Endodermal cell (in vitro differentiated cells): ENCODE results near the gene HAVCR1. TPM values are rescaled to one million over a fixed set of nuclear protein-coding genes. Genes with fewer than 3 reads are reported as not detected.

Experiments used
- DNase-seq: peaks from one replicate; pipeline ENCODE4 v3.0.0-alpha.2; 2017
- H3K27ac ChIP-seq: 2 replicates; pipeline ENCODE4 v1.5.1; 2013; ENCODE audit warnings: mild to moderate bottlenecking, low read depth, low read length, moderate library complexity
- H3K27me3 ChIP-seq: 2 replicates; pipeline ENCODE4 v1.6.1; 2013; ENCODE audit warnings: mild to moderate bottlenecking, low read length, moderate library complexity; ENCODE audit not compliant: insufficient read depth, control insufficient read depth, poor library complexity, severe bottlenecking
- H3K36me3 ChIP-seq: 2 replicates; pipeline ENCODE4 v1.7.0; 2013; ENCODE audit warnings: mild to moderate bottlenecking, low read length, moderate library complexity; ENCODE audit not compliant: control insufficient read depth, insufficient read depth
- H3K4me1 ChIP-seq: one replicate; pipeline ENCODE4 v1.7.0; 2013; ENCODE audit warnings: low read length; ENCODE audit not compliant: control insufficient read depth, insufficient read depth
- H3K4me3 ChIP-seq: 2 replicates; pipeline ENCODE4 v1.5.1; 2013; ENCODE audit warnings: mild to moderate bottlenecking, low read length, moderate library complexity
- H3K9ac ChIP-seq: 2 replicates; pipeline ENCODE4 v1.6.1; 2013; ENCODE audit warnings: mild to moderate bottlenecking, low read length, moderate library complexity; ENCODE audit not compliant: poor library complexity, severe bottlenecking; ENCODE audit errors: extremely low read depth
- H3K9me3 ChIP-seq: 2 replicates; pipeline ENCODE4 v1.6.1; 2013; ENCODE audit warnings: mild to moderate bottlenecking, low read length, moderate library complexity; ENCODE audit not compliant: control insufficient read depth
- H3K27ac Mint-ChIP-seq: 2 replicates; pipeline ENCODE4 v1.8.0; 2020; ENCODE audit warnings: mixed read lengths
- H3K27me3 Mint-ChIP-seq: 2 replicates; pipeline ENCODE4 v1.8.0; 2021; ENCODE audit warnings: mild to moderate bottlenecking, mixed read lengths; ENCODE audit not compliant: insufficient read depth
- H3K36me3 Mint-ChIP-seq: 2 replicates; pipeline ENCODE4 v1.8.0; 2020; ENCODE audit warnings: low read depth, mixed read lengths
- H3K4me1 Mint-ChIP-seq: 2 replicates; pipeline ENCODE4 v1.8.0; 2020; ENCODE audit warnings: mixed read lengths
- H3K4me3 Mint-ChIP-seq: 2 replicates; pipeline ENCODE4 v1.8.0; 2020; ENCODE audit warnings: mild to moderate bottlenecking, moderate library complexity, mixed read lengths
- H3K9me3 Mint-ChIP-seq: 2 replicates; pipeline ENCODE4 v1.8.0; 2020; ENCODE audit warnings: mild to moderate bottlenecking, mixed read lengths
- WGBS, 2 experiments: methylation state at CpG; one replicate each; pipeline versions ENCODE4 v1.1.5 to v1.1.7; 2013; ENCODE audit warnings: missing lambda C conversion rate in 2 of 2, mixed read lengths in 1 of 2; ENCODE audit not compliant: insufficient coverage in 1 of 2, insufficient read length in 1 of 2; 5-methylcytosine and 5-hydroxymethylcytosine counted together
- total RNA-seq, 2 donors: library from RNA; stranded (reverse); fragmentation: NEBNext Ultra II Directional in 1 of 2; extraction: Animal tissue kit (Norgen Biotek cat#: 25700) in 1 of 2; gene quantifications; 2 replicates in 1 of 2; 3 replicates in 1 of 2; pipeline ENCODE4 v1.2.1, GENCODE V29; 2021
- TF ChIP-seq, protein P1 (sequence below): fragments of 200-600 bp; sonication (generic); conservative IDR thresholded peaks from 2 replicates; pipeline ENCODE4 v1.5.0; 2021; ENCODE audit warnings: antibody characterized with exemption, mild to moderate bottlenecking

Gene HAVCR1
- total RNA-seq, 2 donors from 2014 or later: 0.59 to 0.60 TPM

DNA sequence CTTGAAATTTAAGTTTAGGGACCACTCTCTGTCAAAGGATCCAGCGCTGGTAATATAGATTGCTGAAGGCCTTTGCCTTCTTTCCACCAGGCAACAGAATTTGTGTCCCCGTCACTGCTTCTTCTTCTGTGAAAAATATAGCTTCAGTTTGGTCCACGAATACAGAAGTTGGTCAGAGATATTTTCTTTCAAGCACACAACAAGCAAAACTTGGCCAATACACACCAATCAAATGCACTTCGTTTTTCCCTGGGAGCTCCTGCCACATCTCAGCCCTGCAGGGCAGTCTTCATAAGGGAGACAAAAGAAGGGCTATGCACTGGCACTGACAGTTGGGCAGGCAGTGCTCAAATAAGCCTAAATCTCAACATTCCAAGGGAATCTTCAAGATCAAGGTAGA lies 27.0 kb upstream of the HAVCR1 start:
- no peak for DNase-seq
- H3K4me3 ChIP-seq: no peak overlapping the region
- TF ChIP-seq, protein P1, sequence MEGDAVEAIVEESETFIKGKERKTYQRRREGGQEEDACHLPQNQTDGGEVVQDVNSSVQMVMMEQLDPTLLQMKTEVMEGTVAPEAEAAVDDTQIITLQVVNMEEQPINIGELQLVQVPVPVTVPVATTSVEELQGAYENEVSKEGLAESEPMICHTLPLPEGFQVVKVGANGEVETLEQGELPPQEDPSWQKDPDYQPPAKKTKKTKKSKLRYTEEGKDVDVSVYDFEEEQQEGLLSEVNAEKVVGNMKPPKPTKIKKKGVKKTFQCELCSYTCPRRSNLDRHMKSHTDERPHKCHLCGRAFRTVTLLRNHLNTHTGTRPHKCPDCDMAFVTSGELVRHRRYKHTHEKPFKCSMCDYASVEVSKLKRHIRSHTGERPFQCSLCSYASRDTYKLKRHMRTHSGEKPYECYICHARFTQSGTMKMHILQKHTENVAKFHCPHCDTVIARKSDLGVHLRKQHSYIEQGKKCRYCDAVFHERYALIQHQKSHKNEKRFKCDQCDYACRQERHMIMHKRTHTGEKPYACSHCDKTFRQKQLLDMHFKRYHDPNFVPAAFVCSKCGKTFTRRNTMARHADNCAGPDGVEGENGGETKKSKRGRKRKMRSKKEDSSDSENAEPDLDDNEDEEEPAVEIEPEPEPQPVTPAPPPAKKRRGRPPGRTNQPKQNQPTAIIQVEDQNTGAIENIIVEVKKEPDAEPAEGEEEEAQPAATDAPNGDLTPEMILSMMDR: no peak
- no peaks in the 10 kb centered on the region for H3K27me3 ChIP-seq
- WGBS, 2 experiments: 80 to 86% methylated on average over 2 to 4 of the region's 4 CpGs
- no peak overlapping the region for H3K9ac ChIP-seq
- no peak overlapping the region for H3K27ac ChIP-seq
- Mint-ChIP-seq H3K27ac (no peak overlapping the region), H3K9me3 (no peaks in the 10 kb centered on the region), H3K27me3 (no peaks in the 10 kb centered on the region), H3K36me3 (no peaks in the 10 kb centered on the region), H3K4me3 (no peak overlapping the region), H3K4me1 (no peaks in the 10 kb centered on the region)
- no peaks in the 10 kb centered on the region for H3K4me1 ChIP-seq
- no peaks in the 10 kb centered on the region for H3K36me3 ChIP-seq
- H3K9me3 ChIP-seq: no peaks in the 10 kb centered on the region

GRCh38 chr5:157080286-157080685 lies 21.4 kb upstream of the HAVCR1 start:
- 94% methylated on average over 2 of the region's 2 CpGs; no CpG with 5 or more reads in 1 of the 2 experiments for WGBS, 2 experiments
- no peaks in the 10 kb centered on the region for H3K27me3 ChIP-seq
- H3K9ac ChIP-seq: no peak overlapping the region
- H3K36me3 ChIP-seq: no peaks in the 10 kb centered on the region
- H3K4me1 ChIP-seq: no peaks in the 10 kb centered on the region
- Mint-ChIP-seq H3K27me3 (no peaks in the 10 kb centered on the region), H3K4me3 (no peak overlapping the region), H3K4me1 (no peaks in the 10 kb centered on the region), H3K27ac (no peak overlapping the region), H3K9me3 (no peaks in the 10 kb centered on the region), H3K36me3 (no peaks in the 10 kb centered on the region)
- no peak overlapping the region for H3K27ac ChIP-seq
- no peaks in the 10 kb centered on the region for H3K9me3 ChIP-seq
- no peak for DNase-seq
- no peak overlapping the region for H3K4me3 ChIP-seq
- TF ChIP-seq, protein P1: no peak

GRCh38 chr5:157076558-157076957 lies 17.6 kb upstream of the HAVCR1 start:
- no peaks in the 10 kb centered on the region for H3K4me1 ChIP-seq
- WGBS, 2 experiments: 85 to 100% methylated on average over 2 to 4 of the region's 4 CpGs
- no peaks in the 10 kb centered on the region for H3K27me3 ChIP-seq
- H3K4me3 ChIP-seq: no peak overlapping the region
- no peaks in the 10 kb centered on the region for H3K36me3 ChIP-seq
- H3K4me3 Mint-ChIP-seq: no peak overlapping the region
- DNase-seq: no peak
- no peaks in the 10 kb centered on the region for H3K4me1 Mint-ChIP-seq
- no peak overlapping the region for H3K27ac ChIP-seq
- no peak overlapping the region for H3K9ac ChIP-seq
- H3K9me3 Mint-ChIP-seq: no peaks in the 10 kb centered on the region
- no peak overlapping the region for H3K27ac Mint-ChIP-seq
- TF ChIP-seq, protein P1: no peak
- H3K27me3 Mint-ChIP-seq: no peaks in the 10 kb centered on the region
- no peaks in the 10 kb centered on the region for H3K36me3 Mint-ChIP-seq
- H3K9me3 ChIP-seq: no peaks in the 10 kb centered on the region
